ENCODE results near the gene UBASH3A.
A peak's percentile ranks its signal among the peaks of the same experiment; 100 is the strongest.

UBASH3A gene

GRCh38 chr21:42403611-42404231 is at the start of gene UBASH3A:
Gene UBASH3A, plus strand, starts transcription at chr21:42403902. Its CDS starts 44 bp downstream, at chr21:42403946.
- peaks cover 8% of the 10 kb centered on the region for H3K9me3 ChIP-seq (ENCODE audit: insufficient read depth, low read length, severe bottlenecking)
- H4K20me1 ChIP-seq (ENCODE audit: insufficient read depth, low read length) = no peaks in the 10 kb centered on the region
- no peak for TF ChIP-seq EZH2 (IDR thresholded peaks at IDR 0.05; ENCODE audit: borderline replicate concordance, low read depth, low read length, severe bottlenecking)
- TF ChIP-seq CTCF (IDR thresholded peaks at IDR 0.05; ENCODE audit: borderline replicate concordance, extremely low read depth, low read length, poor library complexity, severe bottlenecking) = no peak
- H3K36me3 ChIP-seq (ENCODE audit: insufficient read depth, low read length) = peaks cover 22% of the 10 kb centered on the region
- peaks cover 56% of the 10 kb centered on the region for H3K4me1 ChIP-seq (ENCODE audit: insufficient read depth, low read length)
- H2AFZ ChIP-seq (ENCODE audit: low read depth, low read length) = peak within 1 kb of the TSS; percentile 72
- peak; percentile 82 for DNase-seq
- H3K27me3 ChIP-seq (ENCODE audit: insufficient read depth, low read length, poor library complexity) = no peaks in the 10 kb centered on the region
- peaks cover 68% of the 10 kb centered on the region for H3K79me2 ChIP-seq (ENCODE audit: insufficient read depth, low read length)
- H3K4me2 ChIP-seq (ENCODE audit: insufficient read depth, low read length) = peak within 1 kb of the TSS; percentile 79
- peak; percentile 67 for ATAC-seq (ENCODE audit: insufficient read depth, low read depth)
- peak within 1 kb of the TSS; percentile 39 to 67 for H3K4me3 ChIP-seq (ENCODE audit: low read depth in 1 of 2, low read length in 2 of 2)
- H3K9ac ChIP-seq (ENCODE audit: low read depth, low read length) = peak within 1 kb of the TSS; percentile 89
- H3K27ac ChIP-seq (ENCODE audit: low read length) = peak within 1 kb of the TSS; percentile 91

GRCh38 chr21:42356046-42356445 is 47.7 kb upstream of the UBASH3A start:
- H3K27me3 ChIP-seq (ENCODE audit: insufficient read depth, low read length, poor library complexity) = no peaks in the 10 kb centered on the region
- TF ChIP-seq CTCF (IDR thresholded peaks at IDR 0.05; ENCODE audit: borderline replicate concordance, extremely low read depth, low read length, poor library complexity, severe bottlenecking) (no peak), EZH2 (IDR thresholded peaks at IDR 0.05; ENCODE audit: borderline replicate concordance, low read depth, low read length, severe bottlenecking) (no peak)
- H2AFZ ChIP-seq (ENCODE audit: low read depth, low read length) = no peak overlapping the region
- no peak overlapping the region for H3K4me2 ChIP-seq (ENCODE audit: insufficient read depth, low read length)
- H4K20me1 ChIP-seq (ENCODE audit: insufficient read depth, low read length) = no peaks in the 10 kb centered on the region
- no peaks in the 10 kb centered on the region for H3K36me3 ChIP-seq (ENCODE audit: insufficient read depth, low read length)
- no peaks in the 10 kb centered on the region for H3K79me2 ChIP-seq (ENCODE audit: insufficient read depth, low read length)
- peaks cover 4% of the 10 kb centered on the region for H3K9me3 ChIP-seq (ENCODE audit: insufficient read depth, low read length, severe bottlenecking)
- H3K9ac ChIP-seq (ENCODE audit: low read depth, low read length) = no peak overlapping the region
- no peaks in the 10 kb centered on the region for H3K4me1 ChIP-seq (ENCODE audit: insufficient read depth, low read length)
- no peak for DNase-seq
- ATAC-seq (ENCODE audit: insufficient read depth, low read depth) = no peak
- H3K4me3 ChIP-seq (ENCODE audit: low read depth in 1 of 2, low read length in 2 of 2) = no peak overlapping the region
- H3K27ac ChIP-seq (ENCODE audit: low read length) = no peak overlapping the region

- no peaks in the 10 kb centered on the region for H3K79me2 ChIP-seq (ENCODE audit: insufficient read depth, low read length)
- H3K4me3 ChIP-seq (ENCODE audit: low read depth in 1 of 2, low read length in 2 of 2) = no peak overlapping the region
- no peaks in the 10 kb centered on the region for H3K36me3 ChIP-seq (ENCODE audit: insufficient read depth, low read length)
- H4K20me1 ChIP-seq (ENCODE audit: insufficient read depth, low read length) = no peaks in the 10 kb centered on the region
- DNase-seq = no peak
- H2AFZ ChIP-seq (ENCODE audit: low read depth, low read length) = no peak overlapping the region
- H3K9me3 ChIP-seq (ENCODE audit: insufficient read depth, low read length, severe bottlenecking) = peaks cover 4% of the 10 kb centered on the region
- H3K4me1 ChIP-seq (ENCODE audit: insufficient read depth, low read length) = no peaks in the 10 kb centered on the region
- no peak overlapping the region for H3K27ac ChIP-seq (ENCODE audit: low read length)
- H3K9ac ChIP-seq (ENCODE audit: low read depth, low read length) = no peak overlapping the region
- TF ChIP-seq EZH2 (IDR thresholded peaks at IDR 0.05; ENCODE audit: borderline replicate concordance, low read depth, low read length, severe bottlenecking) (no peak), CTCF (IDR thresholded peaks at IDR 0.05; ENCODE audit: borderline replicate concordance, extremely low read depth, low read length, poor library complexity, severe bottlenecking) (no peak)
- ATAC-seq (ENCODE audit: insufficient read depth, low read depth) = no peak
- H3K4me2 ChIP-seq (ENCODE audit: insufficient read depth, low read length) = no peak overlapping the region
- no peaks in the 10 kb centered on the region for H3K27me3 ChIP-seq (ENCODE audit: insufficient read depth, low read length, poor library complexity)
Observed at GRCh38 chr21:42356650-42357049, 47.1 kb upstream of the UBASH3A start.
